Muscle layer of colon (tissue), 2 donors: ENCODE data around the gene PHTF1.
A peak's percentile ranks its signal among the peaks of the same experiment; 100 is the strongest.

Experiments used
- H3K27ac ChIP-seq: one replicate; pipeline ENCODE4 v1.7.0; 2013; ENCODE audit warnings: low read depth, mild to moderate bottlenecking, low read length, moderate library complexity
- H3K27me3 ChIP-seq, 2 donors: one replicate each; pipeline ENCODE4 v1.7.0; 2013; ENCODE audit warnings: low read length in 2 of 2, mild to moderate bottlenecking in 2 of 2; ENCODE audit not compliant: insufficient read depth in 2 of 2, control insufficient read depth in 1 of 2
- H3K36me3 ChIP-seq: one replicate; pipeline ENCODE4 v1.7.0; 2013; ENCODE audit warnings: mild to moderate bottlenecking, low read length; ENCODE audit not compliant: insufficient read depth
- H3K4me1 ChIP-seq: one replicate; pipeline ENCODE4 v1.7.0; 2013; ENCODE audit warnings: mild to moderate bottlenecking, low read length; ENCODE audit not compliant: insufficient read depth
- H3K4me3 ChIP-seq, 2 donors: one replicate each; pipeline ENCODE4 v1.7.0; 2013; ENCODE audit warnings: low read length in 2 of 2, low read depth in 1 of 2, mild to moderate bottlenecking in 1 of 2, moderate library complexity in 1 of 2
- H3K9ac ChIP-seq: one replicate; pipeline ENCODE4 v1.7.0; 2013; ENCODE audit warnings: low read length
- H3K9me3 ChIP-seq: one replicate; pipeline ENCODE4 v1.7.0; 2013; ENCODE audit warnings: mild to moderate bottlenecking, low read length
- donor health status: abdominal sarcoma.
- donor health status: Adenocarcinoma of cecum.

Gene PHTF1

GRCh38 chr1:113660088-113660487, 99.2 kb downstream of the PHTF1 start:
- Histone ChIP-seq H3K27ac (peak overlapping the region; percentile 12), H3K4me3 (no peak overlapping the region), H3K4me1 (peaks cover 53% of the 10 kb centered on the region), H3K36me3 (no peaks in the 10 kb centered on the region), H3K9me3 (no peaks in the 10 kb centered on the region), H3K27me3 (no peaks in the 10 kb centered on the region), H3K9ac (no peak overlapping the region)

- Histone ChIP-seq H3K27ac (peak overlapping the region; percentile 12), H3K9me3 (no peaks in the 10 kb centered on the region), H3K9ac (no peak overlapping the region), H3K4me1 (peaks cover 53% of the 10 kb centered on the region), H3K4me3 (peak overlapping the region in 1 of 2 donors; percentile 29), H3K36me3 (no peaks in the 10 kb centered on the region), H3K27me3 (no peaks in the 10 kb centered on the region)
These were observed 99.7 kb downstream of the PHTF1 start for GRCh38 chr1:113659556-113659955.

- no peaks in the 10 kb centered on the region for H3K27me3 ChIP-seq
- H3K4me3 ChIP-seq: peak overlapping the region in 1 of 2 donors; percentile 29
- H3K9ac ChIP-seq: no peak overlapping the region
- peak overlapping the region; percentile 12 for H3K27ac ChIP-seq
- H3K9me3 ChIP-seq: no peaks in the 10 kb centered on the region
- no peaks in the 10 kb centered on the region for H3K36me3 ChIP-seq
- peaks cover 53% of the 10 kb centered on the region for H3K4me1 ChIP-seq
These were observed 100.3 kb downstream of the PHTF1 start for GRCh38 chr1:113659035-113659434.

GRCh38 chr1:113657556-113658063, 101.7 kb downstream of the PHTF1 start:
- Histone ChIP-seq H3K4me3 (no peak overlapping the region), H3K27ac (no peak overlapping the region), H3K9me3 (no peaks in the 10 kb centered on the region), H3K36me3 (peaks cover 5% of the 10 kb centered on the region), H3K27me3 (no peaks in the 10 kb centered on the region), H3K4me1 (peaks cover 48% of the 10 kb centered on the region), H3K9ac (no peak overlapping the region)

- H3K27ac ChIP-seq: no peak overlapping the region
- peaks cover 48% of the 10 kb centered on the region for H3K4me1 ChIP-seq
- peak overlapping the region; percentile 0 for H3K9ac ChIP-seq
These were observed 102.2 kb downstream of the PHTF1 start for GRCh38 chr1:113657126-113657525.

GRCh38 chr1:113654883-113655282, 104.4 kb downstream of the PHTF1 start:
- Histone ChIP-seq H3K9ac (no peak overlapping the region), H3K36me3 (peaks cover 5% of the 10 kb centered on the region), H3K9me3 (no peaks in the 10 kb centered on the region), H3K4me1 (peaks cover 33% of the 10 kb centered on the region), H3K27me3 (no peaks in the 10 kb centered on the region), H3K27ac (no peak overlapping the region), H3K4me3 (no peak overlapping the region)

More at GRCh38 chr1:113657126-113657525, 102.2 kb downstream of the PHTF1 start:
- Histone ChIP-seq H3K9me3 (no peaks in the 10 kb centered on the region), H3K27me3 (no peaks in the 10 kb centered on the region), H3K4me3 (no peak overlapping the region), H3K36me3 (peaks cover 5% of the 10 kb centered on the region)

GRCh38 chr1:113653741-113654140, 105.5 kb downstream of the PHTF1 start:
- Histone ChIP-seq H3K27ac (no peak overlapping the region), H3K36me3 (peaks cover 5% of the 10 kb centered on the region), H3K27me3 (no peaks in the 10 kb centered on the region), H3K9me3 (no peaks in the 10 kb centered on the region), H3K9ac (no peak overlapping the region), H3K4me3 (no peak overlapping the region), H3K4me1 (peaks cover 22% of the 10 kb centered on the region)

- no peaks in the 10 kb centered on the region for H3K9me3 ChIP-seq
- H3K36me3 ChIP-seq: peaks cover 5% of the 10 kb centered on the region
- no peaks in the 10 kb centered on the region for H3K27me3 ChIP-seq
- no peak overlapping the region for H3K27ac ChIP-seq
- no peak overlapping the region for H3K4me3 ChIP-seq
- no peak overlapping the region for H3K9ac ChIP-seq
- H3K4me1 ChIP-seq: peaks cover 13% of the 10 kb centered on the region
These were observed 106.5 kb downstream of the PHTF1 start for GRCh38 chr1:113652771-113653170.

- no peaks in the 10 kb centered on the region for H3K4me1 ChIP-seq
- no peak overlapping the region for H3K4me3 ChIP-seq
- H3K9ac ChIP-seq: no peak overlapping the region
- no peaks in the 10 kb centered on the region for H3K27me3 ChIP-seq
- H3K9me3 ChIP-seq: no peaks in the 10 kb centered on the region
- H3K36me3 ChIP-seq: peaks cover under 1% of the 10 kb centered on the region
- no peak overlapping the region for H3K27ac ChIP-seq
These were observed 110.8 kb downstream of the PHTF1 start for GRCh38 chr1:113648478-113648877.

- Histone ChIP-seq H3K9me3 (no peaks in the 10 kb centered on the region), H3K4me1 (no peaks in the 10 kb centered on the region), H3K9ac (no peak overlapping the region), H3K27me3 (no peaks in the 10 kb centered on the region), H3K4me3 (no peak overlapping the region), H3K27ac (no peak overlapping the region), H3K36me3 (peaks cover 2% of the 10 kb centered on the region)
These were observed 112.1 kb downstream of the PHTF1 start for GRCh38 chr1:113647164-113647563.
